Metanephros (tissue), 1 donor: ENCODE measurements around the gene SLC46A2. TPM values are rescaled to one million over a fixed set of nuclear protein-coding genes. Genes with fewer than 3 reads are reported as not detected.

Experiments
- total RNA-seq: library from RNA; depleted of rRNA; stranded (reverse); fragments of >200 nt; gene quantifications from one replicate; pipeline ENCODE4 v1.2.3, GENCODE V29; 2014

SLC46A2 gene, protein sequence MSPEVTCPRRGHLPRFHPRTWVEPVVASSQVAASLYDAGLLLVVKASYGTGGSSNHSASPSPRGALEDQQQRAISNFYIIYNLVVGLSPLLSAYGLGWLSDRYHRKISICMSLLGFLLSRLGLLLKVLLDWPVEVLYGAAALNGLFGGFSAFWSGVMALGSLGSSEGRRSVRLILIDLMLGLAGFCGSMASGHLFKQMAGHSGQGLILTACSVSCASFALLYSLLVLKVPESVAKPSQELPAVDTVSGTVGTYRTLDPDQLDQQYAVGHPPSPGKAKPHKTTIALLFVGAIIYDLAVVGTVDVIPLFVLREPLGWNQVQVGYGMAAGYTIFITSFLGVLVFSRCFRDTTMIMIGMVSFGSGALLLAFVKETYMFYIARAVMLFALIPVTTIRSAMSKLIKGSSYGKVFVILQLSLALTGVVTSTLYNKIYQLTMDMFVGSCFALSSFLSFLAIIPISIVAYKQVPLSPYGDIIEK
- total RNA-seq, result 0.64 TPM

DNA sequence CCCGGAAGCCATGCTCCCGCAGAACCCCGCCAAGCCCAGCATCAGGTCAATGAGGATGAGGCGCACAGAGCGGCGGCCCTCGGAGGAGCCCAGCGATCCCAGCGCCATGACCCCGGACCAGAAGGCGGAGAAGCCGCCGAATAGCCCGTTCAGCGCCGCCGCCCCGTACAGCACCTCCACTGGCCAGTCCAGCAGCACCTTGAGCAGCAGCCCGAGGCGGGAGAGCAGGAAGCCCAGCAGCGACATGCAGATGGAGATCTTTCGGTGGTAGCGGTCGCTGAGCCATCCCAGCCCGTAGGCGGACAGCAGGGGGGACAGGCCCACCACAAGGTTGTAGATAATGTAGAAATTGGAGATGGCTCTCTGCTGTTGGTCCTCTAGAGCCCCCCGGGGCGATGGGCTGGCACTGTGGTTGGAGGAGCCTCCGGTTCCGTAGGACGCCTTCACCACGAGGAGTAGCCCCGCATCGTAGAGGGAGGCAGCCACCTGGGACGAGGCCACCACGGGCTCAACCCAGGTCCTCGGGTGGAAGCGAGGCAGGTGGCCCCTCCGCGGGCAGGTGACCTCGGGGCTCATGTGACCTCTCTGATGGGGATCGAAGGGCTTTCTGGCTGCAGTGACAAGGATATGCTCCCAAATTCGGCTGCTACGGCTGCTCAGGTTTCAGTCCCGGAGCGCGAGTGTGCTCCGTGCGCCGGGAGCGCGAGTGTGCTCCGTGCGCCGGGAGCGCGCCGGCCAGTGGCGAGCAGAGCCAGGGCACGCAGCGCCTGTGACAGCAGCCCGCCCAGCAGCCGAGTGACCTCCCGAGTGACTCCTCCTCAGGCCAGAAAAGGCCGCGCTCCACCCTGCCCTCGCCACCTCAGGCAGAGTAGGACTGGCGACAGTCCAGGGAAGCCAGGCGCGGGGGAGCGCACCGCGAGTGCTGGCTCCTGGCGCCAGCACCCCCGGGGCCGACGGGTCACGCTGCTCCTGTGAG is at the start of gene SLC46A2:
Gene SLC46A2, minus strand, starts transcription at position 771 of the 976 bp plus-strand sequence. Its CDS starts 195 bp downstream, at position 576.

Other genes starting within 250 kb of the SLC46A2 start
- 25.2 TPM for gene INIP, start 172.8 kb downstream of the SLC46A2 start, total RNA-seq
- 23.7 TPM for gene SNX30, start 140.1 kb downstream of the SLC46A2 start, total RNA-seq
- gene ZNF883, start 121.3 kb upstream of the SLC46A2 start, total RNA-seq, result 6.5 TPM
- 4.7 TPM for gene ZFP37, start 165.8 kb upstream of the SLC46A2 start, total RNA-seq